CD8-positive, alpha-beta memory T cell (primary cell): Measurements from ENCODE around the gene EIF4G1. TPM values are rescaled to one million over a fixed set of nuclear protein-coding genes. Genes with fewer than 3 reads are reported as not detected.

ENCODE experiments used
- CTCF ChIA-PET: fragments of 350-600 bp; sonication (Branson Sonifier 250); formaldehyde crosslinking; loops from one replicate; lab custom pipeline; 2021; ENCODE audit warnings: antibody characterized with exemption; lab: Charles Lee
- POLR2A ChIA-PET: fragments of 350-600 bp; sonication (Branson Sonifier 250); formaldehyde crosslinking; loops from one replicate; lab custom pipeline; 2021; ENCODE audit warnings: antibody characterized with exemption; lab: Charles Lee
- DNase-seq, 5 donors: peaks; one replicate each; pipeline versions ENCODE4 v3.0.0 to v3.0.0-alpha.2; 2020 to 2022; ENCODE audit warnings: mixed read lengths in 1 of 5
- H3K27ac ChIP-seq: one replicate; pipeline ENCODE4 v1.7.0; 2013; ENCODE audit warnings: low read depth, mild to moderate bottlenecking, low read length, moderate library complexity
- H3K27me3 ChIP-seq: 2 replicates; pipeline ENCODE4 v1.7.0; 2013; ENCODE audit warnings: low read length, mild to moderate bottlenecking; ENCODE audit not compliant: insufficient read depth, poor library complexity, severe bottlenecking
- H3K36me3 ChIP-seq: 2 replicates; pipeline ENCODE4 v1.7.0; 2013; ENCODE audit warnings: mild to moderate bottlenecking, low read length, moderate library complexity; ENCODE audit not compliant: insufficient read depth
- H3K4me1 ChIP-seq: 2 replicates; pipeline ENCODE4 v1.7.0; 2013; ENCODE audit warnings: mild to moderate bottlenecking, low read length, moderate library complexity; ENCODE audit not compliant: insufficient read depth
- H3K4me3 ChIP-seq: 2 replicates; pipeline ENCODE4 v1.7.0; 2013; ENCODE audit warnings: mild to moderate bottlenecking, low read length
- H3K9me3 ChIP-seq: 2 replicates; pipeline ENCODE4 v1.7.0; 2013; ENCODE audit warnings: mild to moderate bottlenecking, low read length
- H3K27ac Mint-ChIP-seq, 8 donors: one replicate each; pipeline ENCODE4 v1.8.0; 2020 to 2021; ENCODE audit warnings: mixed read lengths in 8 of 8, mild to moderate bottlenecking in 6 of 8, inconsistent platforms in 3 of 8, moderate library complexity in 3 of 8
- H3K27me3 Mint-ChIP-seq, 2 donors: one replicate each; pipeline ENCODE4 v1.8.0; 2020 to 2021; ENCODE audit warnings: mixed read lengths in 2 of 2, mild to moderate bottlenecking in 1 of 2, moderate library complexity in 1 of 2
- H3K36me3 Mint-ChIP-seq, 3 donors: one replicate each; pipeline ENCODE4 v1.8.0; 2020 to 2021; ENCODE audit warnings: mixed read lengths in 3 of 3, inconsistent platforms in 1 of 3, mild to moderate bottlenecking in 1 of 3
- H3K4me1 Mint-ChIP-seq, 3 donors: one replicate each; pipeline ENCODE4 v1.8.0; 2020 to 2021; ENCODE audit warnings: mixed read lengths in 3 of 3, inconsistent platforms in 1 of 3, mild to moderate bottlenecking in 1 of 3
- H3K4me3 Mint-ChIP-seq, 7 donors: one replicate each; pipeline ENCODE4 v1.8.0; 2020 to 2021; ENCODE audit warnings: mixed read lengths in 7 of 7, mild to moderate bottlenecking in 6 of 7, moderate library complexity in 4 of 7, inconsistent platforms in 2 of 7
- H3K9me3 Mint-ChIP-seq, 5 donors: one replicate each; pipeline ENCODE4 v1.8.0; 2020 to 2022; ENCODE audit warnings: mixed read lengths in 5 of 5, mild to moderate bottlenecking in 3 of 5, moderate library complexity in 2 of 5, inconsistent platforms in 1 of 5
- polyA plus RNA-seq: library from polyadenylated mRNA; unstranded; fragments of 300-500 nt; fragmentation: Illumina TruSeq; gene quantifications from one replicate; pipeline ENCODE4 v1.2.3, GENCODE V29; 2021
- total RNA-seq, 2 experiments: library from RNA; stranded (reverse); gene quantifications; one replicate each; pipeline ENCODE4 v1.2.3, GENCODE V29; 2021

EIF4G1 gene
- total and polyA plus RNA-seq, 3 experiments from 2014 or later, result 46.2 to 694 (median 693) TPM

DNA sequence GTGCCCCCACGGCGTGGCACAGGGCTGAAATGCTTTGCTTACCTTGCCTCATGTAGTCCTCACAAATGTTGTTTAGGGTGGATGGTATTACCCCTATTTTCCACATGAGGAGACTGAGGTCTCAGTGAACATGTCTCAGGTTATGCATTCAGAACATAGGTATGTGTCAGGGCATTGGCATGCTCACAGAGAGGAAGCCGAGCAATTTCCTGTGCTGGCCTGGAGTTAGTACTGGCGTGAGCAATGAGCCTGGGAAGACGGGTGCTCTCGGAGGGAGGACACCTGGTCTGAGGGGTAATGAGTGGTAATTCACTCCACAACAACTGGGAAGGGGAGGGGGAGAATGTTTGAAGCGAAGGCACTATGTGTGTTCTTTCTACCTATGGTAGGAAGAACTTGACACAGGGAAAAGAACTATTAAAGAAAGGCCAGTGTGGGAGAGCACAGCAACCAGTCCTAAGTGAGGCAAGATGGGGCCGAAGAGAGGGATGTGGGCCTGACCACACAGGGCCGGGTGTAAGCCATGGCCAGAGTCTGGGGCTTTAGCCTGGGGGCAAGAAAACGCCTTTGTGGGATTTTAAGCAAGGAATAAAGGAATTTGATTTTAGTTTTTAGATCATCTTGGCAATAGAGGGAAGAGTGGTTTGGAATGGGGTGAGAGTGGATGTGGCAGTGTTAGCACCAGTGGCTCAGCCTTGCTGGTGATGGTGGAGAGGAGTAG is 18.1 kb downstream of the EIF4G1 start:
- H3K27ac ChIP-seq, result no peak overlapping the region
- ChIA-PET POLR2A (no interaction called here), CTCF (no interaction called here)
- H3K36me3 Mint-ChIP-seq, result peaks cover 0 to 77% (median 23%) of the 10 kb centered on the region in 3 donors
- H3K27me3 Mint-ChIP-seq, result peaks cover 0 to 4% of the 10 kb centered on the region in 2 donors
- H3K27ac Mint-ChIP-seq, result peak overlapping the region; percentile 4 to 97 (median 82)
- no peaks in the 10 kb centered on the region for H3K9me3 ChIP-seq
- peaks cover 23 to 34% (median 27%) of the 10 kb centered on the region in 3 donors for H3K4me1 Mint-ChIP-seq
- H3K27me3 ChIP-seq, result no peaks in the 10 kb centered on the region
- H3K9me3 Mint-ChIP-seq, result no peaks in the 10 kb centered on the region
- H3K36me3 ChIP-seq, result peaks cover 44% of the 10 kb centered on the region
- H3K4me3 Mint-ChIP-seq, result peak overlapping the region in 1 of 7 donors; percentile 27
- no peak overlapping the region for H3K4me3 ChIP-seq
- DNase-seq, result no peak
- H3K4me1 ChIP-seq, result peaks cover 19% of the 10 kb centered on the region

DNA sequence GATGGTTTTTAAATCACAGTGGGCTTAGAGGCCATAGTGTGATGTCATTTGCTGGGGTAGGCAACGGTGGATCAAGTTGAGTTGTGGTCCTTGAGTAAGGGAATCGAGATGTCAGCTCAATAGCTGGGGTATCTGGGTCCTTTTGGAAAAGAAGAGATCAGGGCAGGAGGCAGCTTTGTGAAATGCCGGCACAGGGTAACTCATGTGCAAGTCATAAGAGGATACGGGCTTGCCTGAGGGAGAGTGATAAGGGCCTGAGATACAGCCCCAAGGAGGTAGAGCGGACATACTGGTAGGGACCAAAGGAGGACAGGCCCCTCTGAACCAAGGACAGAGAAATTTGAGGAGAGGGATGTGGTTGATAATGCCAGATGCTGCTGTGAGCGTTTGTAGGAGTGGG is 18.8 kb downstream of the EIF4G1 start:
- CTCF ChIA-PET, result no interaction called here
- peaks cover 0 to 5% of the 10 kb centered on the region in 2 donors for H3K27me3 Mint-ChIP-seq
- Histone ChIP-seq H3K36me3 (peaks cover 40% of the 10 kb centered on the region), H3K27ac (no peak overlapping the region), H3K4me1 (peaks cover 19% of the 10 kb centered on the region), H3K4me3 (no peak overlapping the region), H3K27me3 (no peaks in the 10 kb centered on the region), H3K9me3 (no peaks in the 10 kb centered on the region)
- peaks cover 28 to 40% (median 31%) of the 10 kb centered on the region in 3 donors for H3K4me1 Mint-ChIP-seq
- H3K36me3 Mint-ChIP-seq, result peaks cover 0 to 70% (median 24%) of the 10 kb centered on the region in 3 donors
- POLR2A ChIA-PET, result no interaction called here
- peak overlapping the region in 1 of 7 donors; percentile 27 for H3K4me3 Mint-ChIP-seq
- no peaks in the 10 kb centered on the region for H3K9me3 Mint-ChIP-seq
- H3K27ac Mint-ChIP-seq, result peak overlapping the region; percentile 4 to 98 (median 93)
- DNase-seq, result no peak

DNA sequence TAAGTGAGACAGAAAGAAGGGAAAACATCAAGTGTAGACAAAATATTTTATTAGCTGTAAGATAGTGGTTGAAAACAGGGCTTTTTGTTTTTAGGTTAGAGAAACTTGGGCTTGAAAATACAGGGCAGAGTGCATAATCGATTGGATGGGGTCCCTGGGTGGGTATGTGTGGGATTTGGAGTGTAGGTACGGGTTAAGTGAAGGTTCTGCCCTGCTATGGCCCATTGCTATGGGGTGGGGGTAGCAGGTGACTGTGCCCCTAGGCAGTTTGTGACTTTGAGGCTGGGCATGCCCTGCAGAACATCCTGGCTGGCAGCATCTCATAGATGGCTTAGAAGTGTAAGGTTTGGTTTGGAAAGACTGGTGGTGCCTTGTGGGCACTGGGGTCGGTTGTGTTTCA is 19.3 kb downstream of the EIF4G1 start:
- Histone ChIP-seq H3K4me1 (peaks cover 19% of the 10 kb centered on the region), H3K9me3 (no peaks in the 10 kb centered on the region), H3K36me3 (peaks cover 35% of the 10 kb centered on the region), H3K4me3 (no peak overlapping the region), H3K27ac (no peak overlapping the region), H3K27me3 (no peaks in the 10 kb centered on the region)
- Mint-ChIP-seq H3K36me3 (peaks cover 0 to 65% (median 21%) of the 10 kb centered on the region in 3 donors), H3K27ac (peak overlapping the region; percentile 43 to 98 (median 95)), H3K9me3 (no peaks in the 10 kb centered on the region), H3K27me3 (peaks cover 0 to 5% of the 10 kb centered on the region in 2 donors), H3K4me1 (peaks cover 28 to 43% (median 31%) of the 10 kb centered on the region in 3 donors), H3K4me3 (peak overlapping the region in 4 of 7 donors; percentile 16 to 42 (median 30))
- DNase-seq, result no peak
- ChIA-PET CTCF (no interaction called here), POLR2A (interaction anchor here (0.6 kb wide), 1 partner anchor 436 kb away, joined by 3 read pairs; no protein-coding TSS in a partner anchor)

DNA sequence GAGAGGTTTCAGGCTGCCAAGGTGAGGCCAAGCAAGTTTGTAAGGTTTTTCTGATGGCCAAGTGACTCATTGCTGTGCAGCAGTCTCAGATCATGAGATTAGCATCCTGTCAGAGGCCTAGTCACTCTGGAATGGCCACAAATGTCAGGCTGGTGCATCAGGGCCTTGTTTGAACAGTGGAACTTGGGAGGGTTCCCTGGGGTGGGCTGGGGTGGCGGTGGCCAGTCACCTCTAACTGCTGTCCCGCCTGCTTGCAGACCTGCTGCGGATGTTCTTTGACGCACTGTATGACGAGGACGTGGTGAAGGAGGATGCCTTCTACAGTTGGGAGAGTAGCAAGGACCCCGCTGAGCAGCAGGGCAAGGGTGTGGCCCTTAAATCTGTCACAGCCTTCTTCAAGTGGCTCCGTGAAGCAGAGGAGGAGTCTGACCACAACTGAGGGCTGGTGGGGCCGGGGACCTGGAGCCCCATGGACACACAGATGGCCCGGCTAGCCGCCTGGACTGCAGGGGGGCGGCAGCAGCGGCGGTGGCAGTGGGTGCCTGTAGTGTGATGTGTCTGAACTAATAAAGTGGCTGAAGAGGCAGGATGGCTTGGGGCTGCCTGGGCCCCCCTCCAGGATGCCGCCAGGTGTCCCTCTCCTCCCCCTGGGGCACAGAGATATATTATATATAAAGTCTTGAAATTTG is 20.2 kb downstream of the EIF4G1 start:
- peak overlapping the region; percentile 27 to 87 (median 54) for H3K4me3 Mint-ChIP-seq

DNA sequence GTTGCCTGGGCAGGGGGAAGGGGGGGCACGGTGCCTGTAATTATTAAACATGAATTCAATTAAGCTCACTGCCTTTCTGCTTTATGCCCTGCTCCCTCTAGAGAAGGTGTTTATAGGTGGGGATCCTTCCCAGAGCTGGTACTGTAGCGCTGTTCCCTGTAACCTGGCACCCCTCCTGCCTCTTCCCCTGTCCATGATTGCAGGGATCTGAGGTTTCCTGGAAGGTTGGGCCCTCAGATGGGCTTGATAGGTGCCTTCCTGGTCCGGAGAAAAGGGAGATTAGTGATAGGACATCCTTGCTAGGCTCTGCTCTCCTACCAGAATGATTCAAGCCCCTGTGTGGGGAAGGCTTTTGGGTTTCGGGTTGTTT is 20.9 kb downstream of the EIF4G1 start:
- no peaks in the 10 kb centered on the region for H3K9me3 ChIP-seq
- H3K4me1 Mint-ChIP-seq, result peaks cover 30 to 47% (median 31%) of the 10 kb centered on the region in 3 donors
- peaks cover 19% of the 10 kb centered on the region for H3K4me1 ChIP-seq
- ChIA-PET POLR2A (no interaction called here), CTCF (interaction anchor here (0.7 to 0.9 kb wide), 2 partner anchors 18 to 27 kb away, joined by 3 read pairs; partner anchors contain the start of genes CLCN2 and POLR2H)
- H3K36me3 ChIP-seq, result peaks cover 29% of the 10 kb centered on the region
- no peaks in the 10 kb centered on the region for H3K27me3 ChIP-seq
- H3K4me3 ChIP-seq, result peak overlapping the region; percentile 63
- peak overlapping the region; percentile 89 for H3K27ac ChIP-seq
- peak overlapping the region; percentile 84 to 89 (median 87) for H3K4me3 Mint-ChIP-seq
- peaks cover 0 to 5% of the 10 kb centered on the region in 2 donors for H3K27me3 Mint-ChIP-seq
- no peak for DNase-seq
- H3K9me3 Mint-ChIP-seq, result no peaks in the 10 kb centered on the region
- peak overlapping the region; percentile 68 to 99 (median 98) for H3K27ac Mint-ChIP-seq
- peaks cover 0 to 51% (median 12%) of the 10 kb centered on the region in 3 donors for H3K36me3 Mint-ChIP-seq

More for the DNA sequence above, 20.2 kb downstream of the EIF4G1 start:
- H3K4me3 ChIP-seq, result no peak overlapping the region
- Mint-ChIP-seq H3K27ac (peak overlapping the region; percentile 68 to 99 (median 96)), H3K27me3 (peaks cover 0 to 5% of the 10 kb centered on the region in 2 donors), H3K4me1 (peaks cover 30 to 47% (median 31%) of the 10 kb centered on the region in 3 donors), H3K9me3 (no peaks in the 10 kb centered on the region), H3K36me3 (peaks cover 0 to 56% (median 13%) of the 10 kb centered on the region in 3 donors)
- H3K9me3 ChIP-seq, result no peaks in the 10 kb centered on the region
- peak overlapping the region; percentile 89 for H3K27ac ChIP-seq
- no peaks in the 10 kb centered on the region for H3K27me3 ChIP-seq
- ChIA-PET CTCF (interaction anchor here (0.9 kb wide), 1 partner anchor 19 kb away, joined by 3 read pairs; no protein-coding TSS in a partner anchor), POLR2A (no interaction called here)
- peaks cover 29% of the 10 kb centered on the region for H3K36me3 ChIP-seq
- DNase-seq, result peak; percentile 29 to 77 (median 30)
- H3K4me1 ChIP-seq, result peaks cover 19% of the 10 kb centered on the region

DNA sequence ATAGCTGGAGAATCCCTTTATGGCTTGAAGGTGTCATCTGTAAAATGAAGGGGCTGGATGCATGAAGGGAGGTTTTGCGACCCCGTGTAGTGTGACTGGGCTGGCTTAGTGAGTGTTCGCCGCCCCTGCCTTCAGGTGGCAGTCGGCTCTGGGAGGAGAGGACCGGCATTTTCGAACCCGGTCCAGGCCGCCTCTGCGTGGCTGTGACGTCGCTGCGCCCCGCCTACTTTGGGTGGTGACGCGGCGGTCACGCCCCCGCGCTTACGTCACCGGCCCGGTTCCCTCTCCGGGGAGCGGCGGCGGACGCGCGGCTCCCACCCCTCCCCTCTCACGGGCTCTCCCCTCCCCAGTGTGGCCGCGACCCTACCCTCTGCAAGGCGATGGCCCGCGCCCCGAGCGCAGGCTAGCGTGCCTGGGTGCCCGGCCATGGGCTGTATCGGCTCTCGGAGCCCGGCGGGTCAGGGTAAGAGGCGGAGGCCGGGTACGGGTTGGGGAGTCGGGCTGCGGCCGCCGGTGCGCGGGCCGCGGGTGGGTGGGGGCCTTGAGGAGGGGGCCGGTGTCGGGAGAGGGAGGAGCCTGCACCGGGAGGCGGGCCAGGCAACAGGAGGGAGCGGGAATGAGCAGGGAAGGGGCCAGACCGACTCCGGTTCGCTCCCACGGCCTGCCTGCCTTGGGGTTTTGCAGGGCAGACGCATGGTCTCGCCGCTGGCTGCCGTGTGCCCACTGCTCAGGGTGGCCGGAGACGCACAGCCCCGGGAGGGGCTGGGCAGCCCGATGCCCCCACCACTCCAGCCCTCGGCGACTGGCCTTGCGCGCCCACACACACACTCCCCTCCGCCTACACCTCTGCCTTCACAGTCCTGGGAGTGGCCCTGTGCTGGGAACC is 21.5 kb downstream of the EIF4G1 start:
- Histone ChIP-seq H3K27ac (peak overlapping the region; percentile 89), H3K9me3 (no peaks in the 10 kb centered on the region), H3K36me3 (peaks cover 27% of the 10 kb centered on the region), H3K27me3 (no peaks in the 10 kb centered on the region), H3K4me3 (peak overlapping the region; percentile 63), H3K4me1 (peaks cover 19% of the 10 kb centered on the region)
- Mint-ChIP-seq H3K9me3 (no peaks in the 10 kb centered on the region), H3K27me3 (peaks cover 0 to 5% of the 10 kb centered on the region in 2 donors), H3K36me3 (peaks cover 0 to 47% (median 15%) of the 10 kb centered on the region in 3 donors), H3K4me1 (peaks cover 30 to 47% (median 31%) of the 10 kb centered on the region in 3 donors), H3K4me3 (peak overlapping the region; percentile 86 to 89 (median 88)), H3K27ac (peak overlapping the region; percentile 68 to 99 (median 98))
- ChIA-PET POLR2A (no interaction called here), CTCF (interaction anchor here (0.7 to 0.9 kb wide), 2 partner anchors 18 to 26 kb away, joined by 3 read pairs; partner anchors contain the start of genes CLCN2 and POLR2H)
- DNase-seq, result peak; percentile 83 to 88 (median 86)
